IMR-90 (cell line): ENCODE results near the gene THEMIS2.

Source experiments
- BHLHE40 ChIP-seq: fragments of 150-350 bp; IDR thresholded peaks from 2 replicates; pipeline ENCODE4 v1.6.1; 2016; ENCODE audit warnings: mild to moderate bottlenecking, low read depth, low read length
- MXI1 ChIP-seq: IDR thresholded peaks from 2 replicates; pipeline ENCODE4 v1.6.1; 2012; ENCODE audit warnings: low read depth, mild to moderate bottlenecking, low read length, moderate library complexity, borderline replicate concordance
- NFE2L2 ChIP-seq: fragments of 150-350 bp; IDR thresholded peaks from 2 replicates; pipeline ENCODE4 v1.6.1; 2016; ENCODE audit warnings: low read depth, mild to moderate bottlenecking, low read length
- POLR2A ChIP-seq: IDR thresholded peaks from 2 replicates; pipeline ENCODE4 v1.6.1; 2012; ENCODE audit warnings: mild to moderate bottlenecking, low read depth, low read length
- RCOR1 ChIP-seq: IDR thresholded peaks from 2 replicates; pipeline ENCODE4 v1.6.1; 2012; ENCODE audit warnings: mild to moderate bottlenecking, low read length, improper control_type of control experiment; ENCODE audit not compliant: insufficient replicate concordance
- TF ChIP-seq, protein P1 (sequence below): conservative IDR thresholded peaks from 2 replicates; pipeline ENCODE4 v1.5.1; 2012; ENCODE audit warnings: mild to moderate bottlenecking, low read depth, low read length, improper control_type of control experiment

DNA sequence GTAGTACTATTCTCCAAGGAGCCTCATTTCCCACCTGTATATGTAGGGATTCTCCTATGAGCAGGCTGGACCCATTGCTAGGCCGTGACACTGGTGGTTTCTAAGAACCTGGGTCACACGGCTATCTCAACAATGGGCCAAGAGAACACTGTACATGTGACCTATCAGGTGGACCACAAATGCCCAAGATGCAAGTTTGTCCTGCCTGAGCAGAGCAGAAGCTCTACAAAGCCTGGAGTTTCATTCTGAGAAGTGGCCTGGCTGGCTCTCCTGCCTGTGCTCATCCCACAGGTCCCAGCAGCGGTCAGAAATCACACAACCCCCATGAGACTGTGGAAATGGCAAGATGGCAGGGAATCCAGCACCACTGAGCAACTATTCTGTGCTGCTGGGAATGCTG, 17.2 kb downstream of the THEMIS2 start:
- no peak for TF ChIP-seq BHLHE40
- TF ChIP-seq POLR2A, result no peak
- TF ChIP-seq, protein P1, sequence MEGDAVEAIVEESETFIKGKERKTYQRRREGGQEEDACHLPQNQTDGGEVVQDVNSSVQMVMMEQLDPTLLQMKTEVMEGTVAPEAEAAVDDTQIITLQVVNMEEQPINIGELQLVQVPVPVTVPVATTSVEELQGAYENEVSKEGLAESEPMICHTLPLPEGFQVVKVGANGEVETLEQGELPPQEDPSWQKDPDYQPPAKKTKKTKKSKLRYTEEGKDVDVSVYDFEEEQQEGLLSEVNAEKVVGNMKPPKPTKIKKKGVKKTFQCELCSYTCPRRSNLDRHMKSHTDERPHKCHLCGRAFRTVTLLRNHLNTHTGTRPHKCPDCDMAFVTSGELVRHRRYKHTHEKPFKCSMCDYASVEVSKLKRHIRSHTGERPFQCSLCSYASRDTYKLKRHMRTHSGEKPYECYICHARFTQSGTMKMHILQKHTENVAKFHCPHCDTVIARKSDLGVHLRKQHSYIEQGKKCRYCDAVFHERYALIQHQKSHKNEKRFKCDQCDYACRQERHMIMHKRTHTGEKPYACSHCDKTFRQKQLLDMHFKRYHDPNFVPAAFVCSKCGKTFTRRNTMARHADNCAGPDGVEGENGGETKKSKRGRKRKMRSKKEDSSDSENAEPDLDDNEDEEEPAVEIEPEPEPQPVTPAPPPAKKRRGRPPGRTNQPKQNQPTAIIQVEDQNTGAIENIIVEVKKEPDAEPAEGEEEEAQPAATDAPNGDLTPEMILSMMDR, result no peak
- no peak for TF ChIP-seq RCOR1
- TF ChIP-seq MXI1, result no peak
- no peak for TF ChIP-seq NFE2L2
